Astrocyte of the cerebellum (primary cell): Measurements from ENCODE around the gene TPI1.
"Not testable (repeated sequence)": the region's sequence is repeated elsewhere in the genome, so short reads cannot be mapped to it uniquely, and the experiment has no call there.

Experiments
- DNase-seq: peaks from one replicate; pipeline ENCODE4 v3.0.0-alpha.2; 2011; ENCODE audit warnings: low read depth
- H3K4me3 ChIP-seq: 2 replicates; pipeline ENCODE4 v1.5.1; 2011; ENCODE audit warnings: mild to moderate bottlenecking, low read depth, low read length, moderate library complexity
- in situ Hi-C: cut with HindIII; loops from 2 replicates; pipeline ENCODE4 v1.10.0; 2017; ENCODE audit warnings: low sequenced_read_pairs
- TF ChIP-seq, protein P1 (sequence below): IDR thresholded peaks from 2 replicates; pipeline ENCODE4 v1.5.1; 2012; ENCODE audit warnings: low read length, low read depth, moderate library complexity, mild to moderate bottlenecking; ENCODE audit errors: missing control alignments

Gene TPI1

DNA sequence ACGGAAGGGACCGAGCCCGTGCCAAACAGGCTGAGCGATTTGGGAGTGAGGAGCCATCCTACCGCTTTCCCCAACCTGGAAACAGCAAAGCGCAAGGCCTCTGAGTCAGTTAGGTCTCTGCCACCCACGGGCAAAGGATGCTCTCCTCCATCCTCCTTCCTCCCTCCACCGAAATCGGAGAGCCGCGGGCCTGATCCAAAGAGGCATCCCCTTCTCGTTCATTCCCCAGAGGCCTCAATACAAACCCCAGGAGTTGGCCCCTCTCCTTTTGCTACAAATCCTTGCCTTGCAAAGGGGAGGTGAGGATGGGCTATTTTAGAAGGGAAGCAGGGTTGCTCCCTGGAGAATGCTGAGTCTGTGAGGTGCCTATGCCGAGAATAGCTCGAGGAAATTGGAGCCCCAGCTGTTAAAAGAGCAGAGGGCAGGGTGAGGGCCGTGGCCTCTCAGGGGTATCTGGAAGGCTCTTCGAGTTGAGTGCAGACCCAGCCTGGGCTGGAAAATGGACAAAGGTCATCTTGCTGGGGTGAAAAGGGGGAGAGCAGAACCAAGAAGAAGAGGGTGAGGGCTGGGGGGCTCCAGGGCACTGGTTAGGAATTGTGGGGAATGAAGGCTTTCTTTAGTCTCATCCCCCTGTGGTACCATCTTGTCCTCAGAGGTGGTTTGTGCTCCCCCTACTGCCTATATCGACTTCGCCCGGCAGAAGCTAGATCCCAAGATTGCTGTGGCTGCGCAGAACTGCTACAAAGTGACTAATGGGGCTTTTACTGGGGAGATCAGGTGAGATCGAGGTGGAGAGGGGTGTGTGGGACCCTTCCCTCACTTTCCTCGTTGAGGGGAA is 1.1 kb downstream of the TPI1 start:
- H3K4me3 ChIP-seq = peak overlapping the region; percentile 90
- TF ChIP-seq, protein P1, sequence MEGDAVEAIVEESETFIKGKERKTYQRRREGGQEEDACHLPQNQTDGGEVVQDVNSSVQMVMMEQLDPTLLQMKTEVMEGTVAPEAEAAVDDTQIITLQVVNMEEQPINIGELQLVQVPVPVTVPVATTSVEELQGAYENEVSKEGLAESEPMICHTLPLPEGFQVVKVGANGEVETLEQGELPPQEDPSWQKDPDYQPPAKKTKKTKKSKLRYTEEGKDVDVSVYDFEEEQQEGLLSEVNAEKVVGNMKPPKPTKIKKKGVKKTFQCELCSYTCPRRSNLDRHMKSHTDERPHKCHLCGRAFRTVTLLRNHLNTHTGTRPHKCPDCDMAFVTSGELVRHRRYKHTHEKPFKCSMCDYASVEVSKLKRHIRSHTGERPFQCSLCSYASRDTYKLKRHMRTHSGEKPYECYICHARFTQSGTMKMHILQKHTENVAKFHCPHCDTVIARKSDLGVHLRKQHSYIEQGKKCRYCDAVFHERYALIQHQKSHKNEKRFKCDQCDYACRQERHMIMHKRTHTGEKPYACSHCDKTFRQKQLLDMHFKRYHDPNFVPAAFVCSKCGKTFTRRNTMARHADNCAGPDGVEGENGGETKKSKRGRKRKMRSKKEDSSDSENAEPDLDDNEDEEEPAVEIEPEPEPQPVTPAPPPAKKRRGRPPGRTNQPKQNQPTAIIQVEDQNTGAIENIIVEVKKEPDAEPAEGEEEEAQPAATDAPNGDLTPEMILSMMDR = peak; percentile 42
- in situ Hi-C loops = no loop called here
- DNase-seq = no peak

DNA sequence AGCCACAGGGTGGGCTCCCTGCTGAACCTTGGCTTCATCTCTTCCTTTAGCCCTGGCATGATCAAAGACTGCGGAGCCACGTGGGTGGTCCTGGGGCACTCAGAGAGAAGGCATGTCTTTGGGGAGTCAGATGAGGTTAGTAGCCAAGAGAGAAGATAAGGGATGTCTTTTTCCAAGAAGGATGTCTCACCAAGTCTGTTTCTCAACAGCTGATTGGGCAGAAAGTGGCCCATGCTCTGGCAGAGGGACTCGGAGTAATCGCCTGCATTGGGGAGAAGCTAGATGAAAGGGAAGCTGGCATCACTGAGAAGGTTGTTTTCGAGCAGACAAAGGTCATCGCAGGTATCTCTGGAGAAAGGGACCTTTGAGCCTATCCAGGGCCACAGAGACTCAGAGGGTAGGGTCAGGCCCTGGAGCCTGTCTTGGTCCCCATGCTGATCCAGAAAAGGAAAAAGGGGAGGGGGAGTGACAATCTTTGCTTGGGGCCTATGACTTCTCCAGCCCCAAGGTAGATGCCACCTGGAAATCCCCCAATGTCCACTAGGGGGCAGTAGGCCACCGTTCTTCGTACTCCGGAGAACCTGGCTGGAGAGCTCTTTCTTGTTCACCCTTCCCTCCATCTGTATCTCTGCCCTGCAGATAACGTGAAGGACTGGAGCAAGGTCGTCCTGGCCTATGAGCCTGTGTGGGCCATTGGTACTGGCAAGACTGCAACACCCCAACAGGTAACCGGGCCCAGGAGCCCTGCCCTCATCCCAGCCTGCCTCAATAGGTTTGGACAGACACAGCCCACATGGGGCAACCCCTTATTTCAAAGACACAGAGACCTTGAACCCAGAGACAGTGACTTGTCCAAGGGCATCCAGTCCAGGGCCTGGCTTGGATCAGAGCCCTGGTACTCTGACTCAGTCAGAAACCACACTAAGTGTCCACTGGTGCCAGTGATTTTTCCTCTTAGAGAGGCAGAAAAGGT is 2.0 kb downstream of the TPI1 start:
- peak overlapping the region; percentile 90 for H3K4me3 ChIP-seq
- in situ Hi-C loops = no loop called here
- TF ChIP-seq, protein P1 = peak; percentile 91
- peak; percentile 63 for DNase-seq

DNA sequence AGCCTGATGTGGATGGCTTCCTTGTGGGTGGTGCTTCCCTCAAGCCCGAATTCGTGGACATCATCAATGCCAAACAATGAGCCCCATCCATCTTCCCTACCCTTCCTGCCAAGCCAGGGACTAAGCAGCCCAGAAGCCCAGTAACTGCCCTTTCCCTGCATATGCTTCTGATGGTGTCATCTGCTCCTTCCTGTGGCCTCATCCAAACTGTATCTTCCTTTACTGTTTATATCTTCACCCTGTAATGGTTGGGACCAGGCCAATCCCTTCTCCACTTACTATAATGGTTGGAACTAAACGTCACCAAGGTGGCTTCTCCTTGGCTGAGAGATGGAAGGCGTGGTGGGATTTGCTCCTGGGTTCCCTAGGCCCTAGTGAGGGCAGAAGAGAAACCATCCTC is 3.0 kb downstream of the TPI1 start:
- H3K4me3 ChIP-seq, DNase-seq, in situ Hi-C loops: not testable (repeated sequence)

DNA sequence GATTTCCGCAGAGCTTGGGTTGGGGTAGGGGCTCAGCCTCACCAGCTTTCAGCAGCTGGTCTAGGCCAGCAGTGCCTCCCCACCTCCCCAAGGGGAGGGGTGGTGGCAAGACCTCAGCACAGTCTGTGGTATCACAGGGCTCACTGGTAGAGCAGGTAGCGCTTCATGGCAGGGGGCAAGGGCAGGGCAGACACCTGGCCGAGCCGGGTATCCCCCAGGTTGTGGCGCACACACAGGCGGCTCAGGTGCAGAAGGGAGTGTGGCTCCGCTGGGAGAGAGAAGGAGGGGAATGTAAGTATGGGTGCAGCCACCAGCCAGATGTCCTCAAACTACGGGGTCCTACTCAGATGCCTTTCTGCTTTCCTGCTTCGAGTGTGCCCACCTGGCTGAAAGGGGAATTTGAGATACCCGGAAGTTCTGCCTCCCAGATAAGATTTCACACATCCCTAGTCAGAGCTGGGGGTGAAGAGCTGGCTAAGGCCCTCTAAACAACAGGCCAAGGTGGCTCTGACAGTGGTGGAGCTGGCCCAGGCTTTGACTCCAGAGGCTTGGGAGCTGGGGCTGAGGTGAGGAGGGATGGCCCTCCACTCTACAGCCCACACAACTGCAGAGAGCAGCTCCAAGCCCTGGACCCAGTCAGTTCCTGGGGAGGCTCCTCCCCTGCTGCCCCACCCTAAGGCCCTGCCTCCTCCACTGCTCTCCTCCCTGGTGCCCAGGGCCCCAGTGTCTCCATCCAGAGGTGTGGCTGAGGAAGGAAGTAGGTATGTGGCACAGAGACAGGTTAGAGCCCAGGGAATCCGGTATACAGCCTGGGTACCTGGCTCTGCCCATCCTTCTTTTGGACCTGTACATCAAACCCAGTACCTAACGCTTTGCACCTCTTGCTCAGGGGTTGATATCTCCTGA is 4.0 kb downstream of the TPI1 start:
- DNase-seq = no peak
- H3K4me3 ChIP-seq = no peak overlapping the region
- in situ Hi-C loops = no loop called here
- TF ChIP-seq, protein P1 = no peak

DNA sequence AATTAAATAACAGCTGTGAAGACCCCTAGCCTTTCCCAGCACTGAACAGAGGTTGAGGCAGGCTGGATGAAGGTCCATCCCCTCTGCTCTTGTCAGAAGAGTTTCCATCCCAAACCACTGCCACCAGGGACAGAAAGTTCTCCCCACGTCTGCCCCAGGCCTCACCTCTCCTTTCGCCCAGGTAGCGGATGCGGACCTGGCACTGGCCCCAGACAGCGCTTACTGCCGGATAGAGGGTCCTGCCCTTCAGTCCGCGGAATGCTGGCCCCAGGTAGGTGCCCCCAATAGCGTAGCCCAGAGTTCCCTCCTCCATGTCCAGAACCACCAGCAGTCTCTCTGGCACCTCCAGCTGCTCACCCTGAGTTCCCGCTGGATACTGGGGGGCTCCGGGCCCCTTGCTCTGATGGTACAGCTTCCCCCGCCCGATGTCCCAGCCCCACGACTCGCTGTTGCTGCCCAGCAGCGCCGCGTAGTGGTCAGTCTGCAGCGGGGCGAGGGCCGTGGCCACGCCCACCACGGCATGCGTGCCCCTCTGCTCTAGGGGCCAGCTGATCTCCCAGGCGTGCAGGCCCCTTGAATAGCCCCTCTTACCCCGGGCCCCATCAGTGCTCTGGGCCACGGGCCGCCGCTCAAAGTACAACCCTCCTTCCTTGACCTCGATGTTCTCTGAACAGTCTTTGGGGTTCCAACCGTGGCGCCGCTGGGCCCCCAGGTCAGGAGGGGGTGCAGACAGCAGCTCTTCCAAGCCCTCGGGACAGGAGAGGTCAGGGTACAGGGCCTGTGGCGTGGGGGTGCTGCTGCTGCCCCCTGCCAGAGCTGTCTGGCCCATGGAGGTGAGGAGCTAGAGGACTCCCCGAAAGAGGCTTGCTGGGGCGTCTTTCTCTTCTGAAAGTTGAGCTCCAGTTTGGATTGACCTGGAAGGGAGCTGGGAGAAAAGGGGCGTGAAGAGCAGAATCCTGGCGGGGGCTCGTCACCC is 5.0 kb downstream of the TPI1 start:
- TF ChIP-seq, protein P1 = peak; percentile 99
- in situ Hi-C loops = no loop called here
- DNase-seq = peak; percentile 16
- H3K4me3 ChIP-seq = peak overlapping the region; percentile 64
